HG03469 (cell line): ENCODE results near the gene FBXL15.
A peak's percentile ranks its signal among the peaks of the same experiment; 100 is the strongest.

Experiments used
- ATAC-seq: cut with Tn5 transposase; IDR thresholded peaks from one replicate; pipeline ENCODE4 v1.9.1; 2021; ENCODE audit warnings: mild to moderate bottlenecking, moderate library complexity, moderate number of reproducible peaks; ENCODE audit not compliant: unreplicated experiment

FBXL15 gene

DNA sequence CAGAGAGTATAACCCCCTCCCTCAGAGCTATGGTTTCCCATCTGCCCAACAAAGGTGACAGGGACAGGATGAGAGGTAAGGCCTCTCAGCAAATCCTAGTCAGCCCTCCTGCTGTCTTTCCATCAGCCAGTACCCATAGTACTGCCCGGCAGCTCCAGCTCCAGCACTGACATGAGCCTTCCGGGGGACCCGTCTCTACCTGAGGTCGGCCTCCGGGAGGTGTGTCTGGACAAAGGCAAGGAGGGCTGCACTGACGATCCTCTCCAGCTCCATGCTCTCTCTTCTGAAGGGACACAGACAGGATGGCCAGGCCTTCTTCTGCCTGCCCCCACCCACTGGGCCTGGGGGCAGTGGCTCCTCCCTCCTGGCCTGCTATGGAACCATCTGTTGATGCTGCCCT, 4.3 kb downstream of the FBXL15 start:
- no peak for ATAC-seq

DNA sequence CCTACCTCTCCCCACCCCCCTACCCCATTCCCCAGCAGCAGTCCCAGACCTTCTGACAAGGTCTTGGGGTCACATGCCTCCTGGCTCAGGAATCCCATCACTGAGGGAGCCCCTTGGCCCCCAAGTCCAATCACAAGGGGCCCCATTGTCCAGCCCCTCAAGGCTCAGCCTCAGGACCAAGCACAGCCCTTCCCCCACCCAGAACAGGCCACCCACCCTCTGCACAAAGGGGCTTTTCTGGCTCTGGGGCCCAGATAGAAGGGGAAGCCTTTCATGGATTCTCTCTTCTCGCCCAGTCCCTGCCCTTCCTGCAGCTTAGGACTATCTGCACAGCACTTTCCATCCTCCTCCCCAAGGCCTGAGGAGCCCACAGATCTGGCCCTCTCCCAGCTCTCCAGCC, 4.8 kb downstream of the FBXL15 start:
- ATAC-seq = no peak

DNA sequence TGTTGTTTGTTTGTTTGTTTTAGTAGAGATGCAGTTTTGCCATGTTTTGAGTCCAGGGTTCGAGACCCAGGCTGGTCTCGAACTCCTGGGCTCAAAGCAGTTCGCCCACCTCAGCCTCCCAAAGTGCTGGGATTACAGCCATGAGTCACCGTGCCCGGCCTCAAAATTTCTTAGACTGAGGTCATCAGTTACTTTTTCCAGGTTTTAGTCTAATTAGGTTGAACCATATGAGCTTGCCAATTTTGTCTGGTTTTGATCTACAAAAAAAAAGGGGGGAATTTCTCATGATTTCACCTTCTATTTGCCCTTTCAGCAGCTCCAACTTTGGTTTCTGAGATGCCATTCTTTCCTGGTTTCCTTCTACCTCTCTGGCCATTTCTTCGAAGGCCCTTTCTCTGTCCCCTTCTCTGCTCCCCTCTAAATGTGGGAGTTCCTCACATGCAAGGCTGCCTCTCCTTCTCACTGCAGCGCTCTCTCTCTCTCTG, 6.2 kb downstream of the FBXL15 start:
- no peak for ATAC-seq

DNA sequence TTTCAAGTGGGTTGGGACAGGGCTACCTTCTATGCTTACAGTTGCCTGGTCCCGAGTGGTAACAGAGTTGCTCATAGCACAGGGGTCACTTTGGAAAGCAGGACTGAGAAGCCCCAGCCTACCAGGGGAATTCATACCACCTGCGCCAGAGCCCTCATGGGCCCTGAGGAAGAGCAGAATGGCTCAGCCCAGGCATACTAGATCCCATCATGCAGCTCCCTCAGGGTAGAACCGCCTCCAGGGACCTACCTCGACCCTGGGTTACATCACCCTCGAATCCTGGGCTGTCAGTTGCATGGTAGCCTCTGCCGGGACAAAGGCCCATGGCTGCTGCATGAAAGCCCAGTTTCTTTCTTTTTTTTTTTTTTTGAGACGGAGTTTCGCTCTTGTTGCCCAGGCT, 8.8 kb downstream of the FBXL15 start:
- no peak for ATAC-seq

DNA sequence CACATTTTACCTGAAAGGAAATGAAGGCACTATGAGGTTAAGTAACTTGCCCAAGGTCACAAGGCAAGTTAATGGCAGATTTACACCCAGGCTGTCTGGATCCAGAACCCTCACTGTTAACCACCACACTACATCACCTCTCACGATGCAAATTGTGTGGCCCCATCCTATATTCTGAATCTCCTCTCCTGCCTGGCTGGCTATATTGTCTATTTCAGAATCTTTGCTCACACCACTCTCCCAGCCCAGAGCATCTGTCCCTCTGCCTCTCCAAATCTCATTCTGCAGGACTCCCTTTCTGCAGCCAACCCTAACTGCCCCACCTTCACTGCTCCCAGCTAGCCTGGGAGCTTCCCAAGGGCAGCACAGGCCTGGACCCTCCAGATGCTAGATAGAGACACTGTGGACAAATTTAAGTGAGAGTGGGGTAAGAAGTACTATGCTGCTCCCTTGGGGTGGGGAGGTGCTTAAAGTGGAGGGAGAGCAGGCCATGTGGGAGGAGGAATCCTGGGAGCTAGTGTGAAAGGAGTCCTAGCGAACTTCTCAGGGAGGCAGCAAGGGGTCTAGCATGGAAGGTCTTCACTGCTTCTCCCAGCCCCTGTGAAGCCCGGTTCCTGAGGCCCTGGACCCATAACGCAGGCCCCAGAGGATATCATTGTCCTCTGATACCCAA, 11.0 kb downstream of the FBXL15 start:
- no peak for ATAC-seq

DNA sequence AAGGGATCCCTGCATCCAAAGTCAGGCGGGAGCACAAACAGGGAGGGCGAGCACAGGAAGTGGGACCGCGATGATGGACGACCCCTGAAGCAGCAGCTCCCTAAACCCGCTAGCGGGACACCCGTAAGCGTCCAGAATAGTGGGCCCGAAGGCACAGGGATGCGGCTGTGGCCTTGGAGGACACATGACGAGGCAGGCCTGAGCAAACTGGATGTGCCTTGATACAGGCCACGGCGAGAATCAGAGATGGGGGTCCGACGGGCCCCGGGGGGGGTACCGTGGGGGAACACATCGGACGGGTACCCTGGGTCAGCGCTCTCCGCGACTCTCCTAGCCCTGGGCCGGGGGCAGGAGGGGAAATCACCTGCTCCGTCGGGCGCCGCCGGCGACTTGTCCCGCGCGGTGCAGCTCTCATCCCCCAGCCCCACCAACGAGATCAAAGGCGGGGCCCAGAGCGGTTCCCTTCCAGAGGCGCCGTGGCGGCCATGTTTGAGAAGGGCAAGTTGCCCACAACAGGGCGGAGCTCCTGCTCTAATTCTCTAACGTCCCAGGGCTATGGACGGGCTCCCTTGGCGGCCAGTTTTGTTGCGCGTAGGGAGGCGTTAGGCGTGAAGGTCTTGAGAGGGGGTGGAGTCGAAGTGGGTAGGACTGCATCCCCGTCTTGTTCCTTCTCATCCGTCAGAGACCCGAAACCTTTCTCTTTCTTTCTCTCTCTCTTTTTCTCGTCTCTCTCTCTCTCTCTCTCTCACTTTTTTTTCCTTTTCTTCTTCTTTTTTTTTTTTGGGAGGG, 11.7 kb downstream of the FBXL15 start, which contains the start of gene CUEDC2:
TSS of gene CUEDC2 (minus strand) at position 413 of the 789 bp plus-strand sequence. CDS start 7,386 bp downstream, outside the sequence.
- peak; percentile 64 for ATAC-seq

DNA sequence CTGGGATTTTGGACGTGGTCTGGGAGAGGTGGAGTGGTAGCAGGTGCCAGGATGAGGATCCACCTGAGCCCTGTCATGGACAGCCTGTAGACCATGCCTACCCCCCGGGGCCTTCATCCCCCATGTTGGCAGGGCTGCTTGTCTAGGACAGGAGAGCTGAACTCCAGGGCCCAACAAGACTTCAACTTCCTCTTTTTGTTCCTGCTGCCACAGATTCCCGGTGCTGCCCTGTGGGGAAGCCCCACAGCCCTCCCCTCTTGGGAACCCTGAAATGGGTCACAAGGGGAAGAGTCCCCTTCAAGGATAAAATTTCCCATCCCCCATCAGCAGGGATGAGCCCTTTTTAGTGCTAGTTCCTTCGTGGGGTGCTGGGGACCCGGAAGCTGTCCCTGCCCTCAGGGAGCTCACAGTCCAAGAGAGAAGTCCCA, 13.0 kb downstream of the FBXL15 start:
- ATAC-seq = no peak

DNA sequence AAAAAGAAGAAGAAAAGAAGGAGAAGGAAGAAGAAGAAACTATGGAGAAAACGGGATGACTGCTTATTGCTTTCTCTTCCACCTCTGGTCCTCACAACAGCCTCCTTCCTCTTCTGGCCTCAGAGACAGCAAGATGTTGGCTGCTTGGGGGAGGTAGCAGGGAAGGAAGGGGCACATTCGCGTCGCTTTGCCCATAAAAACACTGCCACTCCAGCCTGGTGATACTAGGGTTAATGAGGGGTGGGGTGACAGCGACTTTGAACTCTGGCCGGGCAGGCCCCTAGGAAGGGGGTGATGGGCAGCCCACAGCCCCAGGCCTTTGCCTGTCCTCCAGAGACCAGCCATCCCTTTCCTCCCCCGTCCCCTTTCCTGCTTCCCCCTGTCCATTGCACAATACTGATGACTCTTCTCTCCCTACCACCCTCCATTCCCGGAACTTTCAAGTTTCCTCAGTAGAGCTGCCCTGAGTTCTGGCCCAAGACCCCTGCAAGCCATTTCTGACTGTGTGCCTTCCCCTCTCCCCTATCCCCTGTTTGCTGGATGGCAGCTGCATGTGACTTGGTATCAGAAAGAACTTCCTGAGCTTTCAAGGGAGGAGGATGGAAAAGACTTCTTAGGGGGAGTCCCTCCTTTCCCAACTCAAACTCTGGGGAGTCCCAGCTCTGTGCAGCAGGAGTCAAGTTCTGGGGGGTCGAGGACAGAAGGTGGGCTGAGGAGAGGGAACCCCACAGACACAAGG, 13.9 kb downstream of the FBXL15 start:
- no peak for ATAC-seq

DNA sequence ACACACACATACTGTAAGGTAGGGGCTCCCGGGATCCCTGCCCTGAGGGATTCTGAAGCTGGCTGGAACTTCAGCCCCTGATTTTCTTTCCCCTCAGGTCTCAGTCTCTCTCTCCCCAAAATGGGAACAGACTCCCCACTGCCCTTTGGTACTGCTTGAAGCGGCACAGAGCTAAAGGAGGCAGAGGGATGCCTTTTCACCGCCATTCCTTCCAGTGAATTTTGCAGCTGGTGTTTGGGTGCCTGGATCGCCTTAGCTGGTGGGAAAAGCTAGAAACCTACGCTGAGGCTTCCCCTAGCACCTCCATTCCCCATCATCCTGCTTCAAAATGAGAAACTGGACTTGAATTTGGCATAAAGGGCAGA, 14.5 kb downstream of the FBXL15 start:
- ATAC-seq = no peak

DNA sequence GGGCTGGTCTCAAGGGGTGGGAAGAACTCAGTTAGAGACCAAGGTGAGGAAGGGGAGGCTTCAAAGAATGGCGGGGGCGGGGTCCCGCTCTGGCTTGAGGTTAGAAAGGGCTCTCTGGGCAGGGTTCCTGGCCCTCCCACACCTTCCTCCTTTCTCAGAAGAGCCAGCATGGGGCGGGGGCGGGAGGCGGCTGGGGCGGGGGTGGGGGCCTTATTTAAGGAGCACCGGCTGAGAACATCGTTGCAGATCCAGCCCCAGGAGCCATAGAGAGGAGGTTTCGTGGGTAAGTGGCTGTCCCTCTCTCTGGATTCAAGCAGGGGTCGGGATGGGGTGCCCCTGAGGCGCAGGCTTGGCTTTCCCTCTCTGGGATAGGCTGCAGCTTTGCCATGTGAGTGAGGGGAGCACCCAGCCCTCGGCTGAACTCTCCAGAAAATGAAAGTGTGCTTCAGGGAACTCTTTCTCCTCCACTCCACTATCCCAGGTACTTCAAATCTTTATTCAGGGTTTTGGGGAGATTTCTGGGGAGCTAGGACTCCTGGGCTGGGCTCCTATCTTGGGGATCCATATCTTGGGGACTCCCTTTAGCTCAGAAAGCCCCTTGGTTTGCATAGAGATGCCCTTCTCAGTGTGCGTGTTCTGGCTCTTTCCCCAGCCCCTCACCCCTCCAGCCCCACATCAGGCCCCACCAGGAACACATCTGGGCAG, 15.0 kb downstream of the FBXL15 start:
- no peak for ATAC-seq

DNA sequence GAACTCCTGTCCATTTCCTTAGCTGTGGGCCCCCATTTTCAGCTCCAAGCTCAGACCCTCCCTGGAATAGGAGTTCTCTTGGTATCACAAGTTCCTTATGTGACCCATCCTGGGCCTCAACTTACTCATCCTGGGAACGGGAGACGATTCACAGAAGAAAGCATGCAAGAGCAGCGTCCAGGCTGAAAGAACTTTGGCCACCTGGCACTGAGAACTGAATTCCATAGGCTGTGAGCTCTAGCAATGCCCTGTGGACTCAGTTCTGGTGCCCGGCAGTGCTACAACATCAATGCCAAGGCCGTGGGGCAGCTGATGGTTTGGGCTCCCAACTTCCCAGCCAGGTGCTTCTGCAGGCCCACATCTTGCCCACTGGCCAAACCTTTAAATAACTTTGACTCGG, 15.7 kb downstream of the FBXL15 start:
- ATAC-seq = no peak

DNA sequence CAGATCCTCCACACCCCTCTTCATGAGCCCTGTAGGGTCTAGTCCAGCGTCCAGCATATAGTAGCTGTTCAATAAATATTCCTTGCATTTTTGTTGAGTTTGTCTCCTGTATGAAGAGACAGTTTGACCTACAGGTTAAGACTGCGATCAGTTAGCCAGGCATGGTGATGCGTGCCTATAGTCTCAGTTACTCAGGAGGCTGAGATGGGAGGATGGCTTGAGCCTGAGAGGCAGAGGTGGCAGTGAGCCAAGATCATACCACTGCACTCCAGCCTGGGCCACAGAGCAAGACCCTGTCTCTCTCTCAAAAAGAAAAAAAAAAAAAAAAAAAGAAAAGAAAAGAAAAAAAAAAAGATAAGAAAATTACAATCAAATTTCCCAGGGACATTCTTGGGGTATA, 16.9 kb downstream of the FBXL15 start:
- no peak for ATAC-seq

DNA sequence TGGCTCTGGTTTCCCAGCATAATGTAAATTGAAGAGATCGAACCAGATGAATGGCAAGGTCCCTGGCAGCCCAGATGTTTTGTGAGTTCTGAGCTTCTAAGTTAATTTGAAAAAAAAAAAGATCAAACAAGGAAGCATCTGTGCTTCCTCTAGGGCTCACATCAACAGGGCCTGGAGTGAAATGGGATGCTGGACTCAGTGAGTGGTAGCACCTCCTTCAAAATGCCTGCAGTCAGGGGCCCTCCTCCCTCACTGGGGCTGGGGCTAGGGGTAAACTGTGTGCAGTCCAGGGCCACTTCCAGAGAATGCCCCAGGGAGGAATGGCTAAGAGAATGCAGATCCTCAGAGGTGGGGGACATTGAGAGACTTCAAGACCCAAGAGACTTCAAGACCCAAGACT, 17.7 kb downstream of the FBXL15 start:
- no peak for ATAC-seq

DNA sequence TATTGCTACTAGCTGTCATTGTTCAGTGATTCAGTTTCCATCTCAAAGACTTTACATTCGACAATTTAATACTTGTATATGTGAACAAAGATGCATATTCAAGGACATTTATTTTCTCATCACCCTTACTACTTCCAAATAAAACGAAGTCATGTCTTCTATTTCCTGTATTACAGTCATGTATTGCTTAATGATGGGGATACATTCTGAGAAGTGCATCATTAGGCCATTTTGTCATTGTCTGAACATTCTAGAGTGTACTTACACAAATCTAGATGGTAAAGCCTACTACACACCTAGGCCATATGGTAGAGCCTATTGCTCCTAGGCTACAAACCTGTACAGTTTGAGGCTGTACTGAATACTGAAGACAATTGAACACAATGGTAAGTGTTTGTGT, 24.2 kb downstream of the FBXL15 start:
- no peak for ATAC-seq

DNA sequence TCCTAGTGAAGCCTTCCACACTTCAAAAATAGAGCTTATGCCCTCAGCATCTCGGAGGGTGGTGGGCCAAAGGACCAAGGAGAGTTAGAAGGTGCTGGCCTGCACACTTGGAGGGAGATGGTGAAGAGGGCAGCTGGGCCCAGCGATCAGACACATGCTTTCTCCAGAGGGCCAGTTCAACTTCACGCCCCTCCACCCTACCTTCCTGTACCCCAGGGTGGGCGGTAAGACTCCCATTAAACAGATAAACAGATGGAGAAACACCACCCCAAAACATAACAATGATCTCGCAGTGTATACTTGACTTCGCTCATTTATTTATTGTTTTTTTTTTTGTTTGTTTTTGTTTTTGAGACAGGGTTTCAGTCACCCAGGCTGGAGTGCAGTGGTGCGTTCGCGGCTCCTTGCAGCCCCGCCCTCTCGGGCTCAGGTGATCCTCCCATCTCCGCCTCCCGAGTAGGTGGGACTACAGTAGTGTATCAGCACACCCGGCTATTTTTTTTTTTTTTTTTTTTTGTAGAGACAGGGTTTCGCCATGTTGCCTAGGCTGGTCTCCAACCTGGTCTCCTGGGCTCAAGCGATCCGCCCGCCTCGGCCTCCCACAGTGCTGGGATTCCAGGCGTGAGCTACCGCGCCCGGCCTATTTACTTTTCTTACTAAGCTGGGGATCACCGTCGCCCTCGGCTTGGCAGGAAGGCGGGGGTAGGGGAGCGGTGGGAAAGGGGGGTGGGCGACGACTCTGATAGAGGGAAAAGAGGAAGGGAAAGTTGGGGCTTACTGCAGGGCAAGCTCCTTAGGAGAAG, 28.9 kb downstream of the FBXL15 start:
- no peak for ATAC-seq

DNA sequence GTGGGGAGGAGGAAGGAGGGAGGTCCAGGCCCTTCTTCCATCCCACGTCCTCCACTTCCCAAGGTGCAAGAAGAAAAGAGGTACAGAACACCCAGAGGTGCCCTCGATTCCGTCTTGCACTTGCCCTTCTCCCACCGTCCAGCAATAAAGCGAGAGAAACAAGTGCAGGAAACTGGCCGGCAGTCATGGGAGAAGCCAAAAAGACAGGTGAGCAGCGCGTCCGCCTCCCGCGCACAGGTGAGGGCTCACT, 29.4 kb downstream of the FBXL15 start:
- ATAC-seq = no peak

DNA sequence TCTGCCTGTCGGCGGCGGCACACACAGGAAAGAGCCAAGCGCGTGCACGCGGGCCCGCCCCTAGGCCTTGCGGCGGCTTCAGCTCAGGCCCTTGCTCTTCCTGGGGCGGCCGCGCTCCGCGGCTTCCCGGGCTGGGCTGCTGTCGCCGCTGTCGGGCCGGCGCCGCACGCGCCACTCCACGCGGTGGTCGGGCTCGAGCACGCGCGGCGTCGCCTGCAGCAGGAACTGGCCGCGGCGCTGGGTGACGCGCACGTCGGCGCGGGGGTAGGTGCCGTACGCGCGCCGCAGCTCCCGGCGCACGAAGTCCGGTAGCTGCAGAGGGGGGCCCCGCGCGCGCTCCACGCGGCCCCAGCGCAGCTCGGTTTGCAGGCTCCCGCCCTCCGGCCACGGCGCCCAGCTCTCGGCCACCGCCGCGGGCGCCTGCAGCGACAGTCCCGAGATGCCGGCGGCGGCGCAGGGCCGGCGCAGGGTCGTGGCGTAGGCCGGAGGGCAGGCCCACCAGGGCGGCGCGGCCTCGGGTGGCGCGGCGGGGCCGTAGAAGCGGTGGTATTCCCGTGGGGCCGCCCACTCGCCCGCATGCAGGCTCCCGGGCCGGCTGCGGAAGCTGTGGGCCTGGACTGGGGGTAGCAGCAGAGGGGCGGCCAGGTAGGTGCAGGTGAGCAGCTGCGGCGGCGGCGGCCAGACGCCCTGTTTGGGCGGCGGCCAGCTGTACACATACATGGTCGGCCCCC, 29.9 kb downstream of the FBXL15 start:
- ATAC-seq = peak; percentile 84

DNA sequence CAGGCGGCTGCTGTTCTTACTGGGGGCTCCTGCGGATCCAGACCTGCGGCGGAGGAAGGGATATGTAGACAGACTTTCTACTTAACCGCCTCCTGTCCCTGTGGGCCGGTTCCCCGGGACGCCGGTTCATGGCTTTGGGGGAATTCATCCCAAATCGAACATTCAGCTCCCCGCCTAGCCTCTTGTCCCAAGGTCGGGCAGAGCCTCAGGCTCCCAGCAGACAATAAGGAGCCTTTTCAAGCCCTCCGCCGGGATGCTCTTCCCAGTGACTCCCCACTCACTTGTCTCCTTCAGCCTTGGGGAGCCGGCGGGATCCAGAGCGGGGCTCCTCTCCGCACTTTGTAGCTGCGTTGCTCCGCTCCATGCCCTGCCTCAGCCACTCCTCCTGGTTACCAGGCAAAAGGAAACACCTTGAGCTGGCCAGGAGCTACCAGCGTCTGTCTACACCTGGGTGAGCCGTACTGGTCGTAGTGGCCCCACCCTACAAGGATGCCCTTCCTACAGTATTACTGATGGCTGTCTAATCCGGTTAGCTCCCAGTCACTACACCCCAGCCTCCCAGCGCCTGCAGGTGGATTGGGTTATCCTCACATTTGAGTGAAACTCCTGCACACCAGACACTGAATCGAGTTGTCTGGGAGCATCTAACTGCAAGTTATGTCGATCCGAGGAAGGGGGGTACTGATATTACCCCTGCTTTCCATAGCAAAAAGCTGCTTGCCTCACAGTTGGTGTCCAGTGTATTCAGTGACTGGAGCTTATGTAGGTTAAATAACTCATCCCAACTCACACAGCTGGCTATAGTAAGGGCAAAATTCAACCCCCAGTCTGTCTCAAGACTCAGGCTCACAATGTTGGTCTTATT, 30.7 kb downstream of the FBXL15 start, which contains the start of gene C10orf95:
TSS of gene C10orf95 (minus strand) at position 439 of the 865 bp plus-strand sequence. CDS start 450 bp downstream, outside the sequence.
- ATAC-seq = no peak
